DND-41 (cell line): ENCODE measurements around the gene FAM53B.

Source experiments
- ATAC-seq: fragments of 200-7000 bp; cut with Tn5 transposase; 3 replicates; pipeline ENCODE4 v1.9.1; 2021; ENCODE audit warnings: low read depth; ENCODE audit not compliant: insufficient read depth
- DNase-seq: peaks from one replicate; pipeline ENCODE4 v3.0.0-alpha.2; 2020
- H2AFZ ChIP-seq: 2 replicates; pipeline ENCODE4 v1.6.0; 2012; ENCODE audit warnings: low read depth, low read length
- H3K27ac ChIP-seq: 2 replicates; pipeline ENCODE4 v1.5.1; 2012; ENCODE audit warnings: low read length, inconsistent platforms
- H3K27me3 ChIP-seq: fragments of 200-600 bp; sonication (generic); 2 replicates; pipeline ENCODE4 v1.6.0; 2012; ENCODE audit warnings: low read length, mild to moderate bottlenecking, inconsistent platforms; ENCODE audit not compliant: insufficient read depth, poor library complexity
- H3K36me3 ChIP-seq: 2 replicates; pipeline ENCODE4 v1.5.1; 2012; ENCODE audit warnings: low read length, inconsistent platforms; ENCODE audit not compliant: insufficient read depth
- H3K4me1 ChIP-seq: 2 replicates; pipeline ENCODE4 v1.5.1; 2012; ENCODE audit warnings: mild to moderate bottlenecking, low read length; ENCODE audit not compliant: insufficient read depth
- H3K4me2 ChIP-seq: 2 replicates; pipeline ENCODE4 v1.6.0; 2012; ENCODE audit warnings: mild to moderate bottlenecking, moderate library complexity, low read length, inconsistent platforms; ENCODE audit not compliant: insufficient read depth
- H3K4me3 ChIP-seq, 2 experiments: fragments of 200-600 bp in 1 of 2; shearing (Covaris generic) in 1 of 2; 2 replicates each; pipeline ENCODE4 v1.5.1; 2012 to 2016; ENCODE audit warnings: inconsistent platforms in 2 of 2, low read length in 2 of 2, mild to moderate bottlenecking in 2 of 2, low read depth in 1 of 2, moderate library complexity in 1 of 2
- H3K79me2 ChIP-seq: 2 replicates; pipeline ENCODE4 v1.6.0; 2012; ENCODE audit warnings: low read length, inconsistent platforms; ENCODE audit not compliant: insufficient read depth
- H3K9ac ChIP-seq: 2 replicates; pipeline ENCODE4 v1.6.0; 2012; ENCODE audit warnings: low read depth, mild to moderate bottlenecking, inconsistent platforms, low read length, moderate library complexity
- H3K9me3 ChIP-seq: 2 replicates; pipeline ENCODE4 v1.5.1; 2012; ENCODE audit warnings: low read length, moderate library complexity, mild to moderate bottlenecking, inconsistent platforms; ENCODE audit not compliant: insufficient read depth, severe bottlenecking
- H4K20me1 ChIP-seq: 2 replicates; pipeline ENCODE4 v1.6.0; 2012; ENCODE audit warnings: low read length; ENCODE audit not compliant: insufficient read depth
- CTCF ChIP-seq: IDR thresholded peaks from 2 replicates; pipeline ENCODE4 v1.5.1; 2012; ENCODE audit warnings: borderline replicate concordance, low read length, moderate library complexity, mild to moderate bottlenecking; ENCODE audit not compliant: poor library complexity, severe bottlenecking; ENCODE audit errors: extremely low read depth
- EZH2 ChIP-seq: IDR thresholded peaks from 3 replicates; pipeline ENCODE4 v1.6.1; 2012; ENCODE audit warnings: borderline replicate concordance, low read depth, mild to moderate bottlenecking, moderate library complexity, low read length, inconsistent platforms; ENCODE audit not compliant: severe bottlenecking

Gene FAM53B

GRCh38 chr10:124705817-124706461, 38.2 kb downstream of the FAM53B start:
- H3K27ac ChIP-seq, result peak overlapping the region; percentile 57
- no peaks in the 10 kb centered on the region for H3K9me3 ChIP-seq
- H3K79me2 ChIP-seq, result peaks cover 100% of the 10 kb centered on the region
- H4K20me1 ChIP-seq, result peaks cover 89% of the 10 kb centered on the region
- H3K36me3 ChIP-seq, result peaks cover 78% of the 10 kb centered on the region
- no peak overlapping the region for H3K9ac ChIP-seq
- H3K4me1 ChIP-seq, result peaks cover 7% of the 10 kb centered on the region; the same call in 1 of the 2 replicates
- DNase-seq (no peak), ATAC-seq (no peak)
- no peak overlapping the region for H2AFZ ChIP-seq
- H3K27me3 ChIP-seq, result no peaks in the 10 kb centered on the region
- H3K4me2 ChIP-seq, result no peak overlapping the region
- no peak for TF ChIP-seq EZH2
- peak; percentile 25 for TF ChIP-seq CTCF
- no peak overlapping the region for H3K4me3 ChIP-seq

GRCh38 chr10:124705381-124705740, 38.8 kb downstream of the FAM53B start:
- Histone ChIP-seq H3K27me3 (no peaks in the 10 kb centered on the region), H3K79me2 (peaks cover 100% of the 10 kb centered on the region), H3K36me3 (peaks cover 82% of the 10 kb centered on the region), H3K4me2 (no peak overlapping the region), H2AFZ (no peak overlapping the region), H3K4me3 (no peak overlapping the region), H3K27ac (peak overlapping the region; percentile 57), H3K9ac (no peak overlapping the region), H4K20me1 (peaks cover 89% of the 10 kb centered on the region), H3K9me3 (no peaks in the 10 kb centered on the region), H3K4me1 (peaks cover 6% of the 10 kb centered on the region; the same call in 1 of the 2 replicates)
- DNase-seq (no peak), ATAC-seq (peak; percentile 13; the same call in 1 of the 3 replicates)
- TF ChIP-seq EZH2 (no peak), CTCF (no peak)

GRCh38 chr10:124704428-124705380, 39.5 kb downstream of the FAM53B start:
- Histone ChIP-seq H3K4me3 (no peak overlapping the region), H3K9ac (no peak overlapping the region), H3K4me1 (no peaks in the 10 kb centered on the region; the same call in 1 of the 2 replicates), H3K27ac (peak overlapping the region; percentile 57), H3K27me3 (no peaks in the 10 kb centered on the region), H2AFZ (no peak overlapping the region), H3K79me2 (peaks cover 100% of the 10 kb centered on the region), H3K36me3 (peaks cover 88% of the 10 kb centered on the region), H3K4me2 (no peak overlapping the region), H4K20me1 (peaks cover 89% of the 10 kb centered on the region), H3K9me3 (no peaks in the 10 kb centered on the region)
- DNase-seq, result no peak
- ATAC-seq, result peak; percentile 30; the same call in 2 of the 3 replicates
- TF ChIP-seq CTCF (no peak), EZH2 (no peak)
